Liver (tissue), 9 donors: ENCODE data around the gene MRO. TPM values are rescaled to one million over a fixed set of nuclear protein-coding genes. Genes with fewer than 3 reads are reported as not detected.

Experiments
- DNase-seq: peaks from one replicate; pipeline ENCODE4 v3.0.0-alpha.2; 2017; ENCODE audit warnings: low spot score
- H3K27ac ChIP-seq, 2 donors: one replicate each; pipeline ENCODE4 v1.7.0; 2013; ENCODE audit warnings: inconsistent platforms in 2 of 2, low read length in 2 of 2, control low read depth in 1 of 2, low read depth in 1 of 2, mild to moderate bottlenecking in 1 of 2
- H3K27me3 ChIP-seq, 4 donors: one replicate each; pipeline versions ENCODE4 v1.6.1 to v1.7.0; 2013; ENCODE audit warnings: low read length in 3 of 4, inconsistent platforms in 1 of 4, mild to moderate bottlenecking in 1 of 4, moderate library complexity in 1 of 4; ENCODE audit not compliant: control insufficient read depth in 4 of 4, insufficient read depth in 4 of 4
- H3K36me3 ChIP-seq, 4 donors: one replicate each; pipeline versions ENCODE4 v1.6.1 to v1.7.0; 2013; ENCODE audit warnings: low read length in 3 of 4, mild to moderate bottlenecking in 3 of 4, low read depth in 1 of 4, moderate library complexity in 1 of 4; ENCODE audit not compliant: control insufficient read depth in 4 of 4, insufficient read depth in 3 of 4
- H3K4me1 ChIP-seq, 4 donors: one replicate each; pipeline versions ENCODE4 v1.6.1 to v1.7.0; 2013; ENCODE audit warnings: low read length in 3 of 4, mild to moderate bottlenecking in 3 of 4, moderate library complexity in 1 of 4; ENCODE audit not compliant: control insufficient read depth in 4 of 4, insufficient read depth in 4 of 4
- H3K4me3 ChIP-seq, 3 donors: one replicate each; pipeline versions ENCODE4 v1.6.1 to v1.7.0; 2013; ENCODE audit warnings: low read length in 3 of 3, control low read depth in 1 of 3, low read depth in 1 of 3, mild to moderate bottlenecking in 1 of 3
- H3K9ac ChIP-seq, 2 donors: one replicate each; pipeline ENCODE4 v1.7.0; 2013; ENCODE audit warnings: low read length in 2 of 2, mild to moderate bottlenecking in 2 of 2, moderate library complexity in 2 of 2, control low read depth in 1 of 2, low read depth in 1 of 2
- H3K9me3 ChIP-seq, 4 donors: one replicate each; pipeline versions ENCODE4 v1.6.1 to v1.7.0; 2013; ENCODE audit warnings: low read length in 3 of 4; ENCODE audit not compliant: control insufficient read depth in 4 of 4
- EGR1 ChIP-seq, 2 donors: IDR thresholded peaks; 2 replicates each; pipeline ENCODE4 v1.6.1; 2016 to 2018; ENCODE audit warnings: antibody characterized with exemption in 2 of 2, low read depth in 2 of 2
- FOXA1 ChIP-seq: IDR thresholded peaks from 2 replicates; pipeline ENCODE4 v1.6.1; 2016; ENCODE audit warnings: antibody characterized with exemption
- FOXA2 ChIP-seq: IDR thresholded peaks from 2 replicates; pipeline ENCODE4 v1.6.1; 2016; ENCODE audit warnings: antibody characterized with exemption
- GABPA ChIP-seq, 2 donors: IDR thresholded peaks in 1 of 2; conservative IDR thresholded peaks in 1 of 2; 2 replicates each; pipeline ENCODE4 v1.6.1; 2016; ENCODE audit warnings: antibody characterized with exemption in 2 of 2, mild to moderate bottlenecking in 1 of 2, moderate library complexity in 1 of 2
- HNF4G ChIP-seq: IDR thresholded peaks from 2 replicates; pipeline ENCODE4 v1.6.1; 2016; ENCODE audit warnings: antibody characterized with exemption
- JUND ChIP-seq, 2 donors: IDR thresholded peaks; 2 replicates each; pipeline ENCODE4 v1.6.1; 2016; ENCODE audit warnings: antibody characterized with exemption in 2 of 2
- NR2F2 ChIP-seq: IDR thresholded peaks from 2 replicates; pipeline ENCODE4 v1.6.1; 2016; ENCODE audit warnings: antibody characterized with exemption
- RAD21 ChIP-seq, 2 donors: IDR thresholded peaks; 2 replicates each; pipeline ENCODE4 v1.6.1; 2016; ENCODE audit warnings: antibody characterized with exemption in 2 of 2, mild to moderate bottlenecking in 2 of 2
- RXRA ChIP-seq, 2 donors: IDR thresholded peaks; 2 replicates each; pipeline ENCODE4 v1.6.1; 2017 to 2018; ENCODE audit warnings: antibody characterized with exemption in 2 of 2, mild to moderate bottlenecking in 1 of 2
- SP1 ChIP-seq: IDR thresholded peaks from 2 replicates; pipeline ENCODE4 v1.6.1; 2018; ENCODE audit warnings: antibody characterized with exemption, mild to moderate bottlenecking
- TAF1 ChIP-seq: conservative IDR thresholded peaks from 2 replicates; pipeline ENCODE4 v1.6.1; 2016; ENCODE audit warnings: antibody characterized with exemption, mild to moderate bottlenecking
- YY1 ChIP-seq: IDR thresholded peaks from 2 replicates; pipeline ENCODE4 v1.6.1; 2016; ENCODE audit warnings: antibody characterized with exemption, mild to moderate bottlenecking
- WGBS: extraction: QIAGEN DNeasy Blood & Tissue Kit; methylation state at CpG from one replicate; pipeline ENCODE4 v1.1.7; 2013; 5-methylcytosine and 5-hydroxymethylcytosine counted together
- polyA plus RNA-seq, 2 donors: library from polyadenylated mRNA; stranded (reverse) in 1 of 2; unstranded in 1 of 2; fragments of 200-250 nt in 1 of 2; fragments of >200 nt in 1 of 2; fragmentation: Nextera tagmentation in 1 of 2; extraction: Ambion mirVana in 1 of 2; gene quantifications; one replicate each; pipeline versions ENCODE4 v1.2.1 to v1.2.3, GENCODE V29; 2013 to 2015
- total RNA-seq, 2 donors: library from RNA; depleted of rRNA; stranded (reverse); fragments of >200 nt; gene quantifications; one replicate each; pipeline ENCODE4 v1.2.3, GENCODE V29; 2014
- TF ChIP-seq, protein P1 (sequence below): fragments of 150-350 bp; IDR thresholded peaks from 2 replicates; pipeline ENCODE4 v1.5.1; 2017; ENCODE audit warnings: improper control_type of control experiment, low read depth, low read length; ENCODE audit not compliant: missing input control
- TF ChIP-seq, protein P2 (sequence below): IDR thresholded peaks from 2 replicates; pipeline ENCODE4 v1.6.1; 2016; ENCODE audit warnings: antibody characterized with exemption, mild to moderate bottlenecking
- TF ChIP-seq, protein P3 (sequence below): IDR thresholded peaks from 2 replicates; pipeline ENCODE4 v1.6.1; 2016; ENCODE audit warnings: antibody characterized with exemption
- TF ChIP-seq, protein P4 (sequence below): IDR thresholded peaks from 2 replicates; pipeline ENCODE4 v1.6.1; 2016; ENCODE audit warnings: antibody characterized with exemption
- TF ChIP-seq, protein P5 (sequence below): IDR thresholded peaks from 2 replicates; pipeline ENCODE4 v1.6.1; 2016; ENCODE audit warnings: antibody characterized with exemption
- donor health status: healthy.
- donor health status: healthy.
- donor health status: healthy.
- donor health status: healthy.
- donor health status: healthy.

Gene MRO
- total and polyA plus RNA-seq, 4 donors = 1.6 to 2.8 (median 2.7) TPM

DNA sequence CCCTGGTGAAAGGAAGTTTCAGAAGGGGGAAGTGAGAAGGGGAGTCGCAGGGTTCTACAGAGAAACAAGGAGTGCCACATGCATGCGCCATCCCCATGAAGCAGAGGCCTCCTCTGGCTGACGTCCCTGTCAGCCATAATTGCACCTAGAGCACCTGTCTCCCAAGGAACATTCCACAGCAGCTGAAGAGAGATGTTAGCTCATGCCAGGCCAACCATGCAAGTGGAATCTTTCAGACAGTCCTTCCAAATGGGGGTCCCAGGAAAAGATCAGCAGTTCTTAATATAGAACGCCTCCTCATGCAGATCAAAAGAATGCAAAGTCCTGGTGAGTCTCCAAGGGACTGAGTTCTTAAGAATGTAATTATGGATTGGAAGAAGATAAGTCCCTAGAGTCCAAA is 29.6 kb downstream of the MRO start:
- Histone ChIP-seq H3K4me1 (peaks cover 3 to 10% (median 8%) of the 10 kb centered on the region in 4 donors), H3K4me3 (no peak overlapping the region), H3K9ac (no peak overlapping the region), H3K27ac (no peak overlapping the region), H3K27me3 (no peaks in the 10 kb centered on the region), H3K9me3 (no peaks in the 10 kb centered on the region), H3K36me3 (no peaks in the 10 kb centered on the region)
- no peak for DNase-seq
- 91% methylated on average over 4 of the region's 4 CpGs for whole genome bisulfite sequencing
- TF ChIP-seq RAD21 (IDR thresholded peaks at IDR 0.05) (no peak), JUND (IDR thresholded peaks at IDR 0.05) (no peak), HNF4G (no peak), NR2F2 (no peak), YY1 (no peak), RXRA (IDR thresholded peaks at IDR 0.05) (no peak), FOXA1 (no peak), EGR1 (IDR thresholded peaks at IDR 0.05; ENCODE audit: low read depth in 2 of 2) (no peak)
- TF ChIP-seq, protein P1, sequence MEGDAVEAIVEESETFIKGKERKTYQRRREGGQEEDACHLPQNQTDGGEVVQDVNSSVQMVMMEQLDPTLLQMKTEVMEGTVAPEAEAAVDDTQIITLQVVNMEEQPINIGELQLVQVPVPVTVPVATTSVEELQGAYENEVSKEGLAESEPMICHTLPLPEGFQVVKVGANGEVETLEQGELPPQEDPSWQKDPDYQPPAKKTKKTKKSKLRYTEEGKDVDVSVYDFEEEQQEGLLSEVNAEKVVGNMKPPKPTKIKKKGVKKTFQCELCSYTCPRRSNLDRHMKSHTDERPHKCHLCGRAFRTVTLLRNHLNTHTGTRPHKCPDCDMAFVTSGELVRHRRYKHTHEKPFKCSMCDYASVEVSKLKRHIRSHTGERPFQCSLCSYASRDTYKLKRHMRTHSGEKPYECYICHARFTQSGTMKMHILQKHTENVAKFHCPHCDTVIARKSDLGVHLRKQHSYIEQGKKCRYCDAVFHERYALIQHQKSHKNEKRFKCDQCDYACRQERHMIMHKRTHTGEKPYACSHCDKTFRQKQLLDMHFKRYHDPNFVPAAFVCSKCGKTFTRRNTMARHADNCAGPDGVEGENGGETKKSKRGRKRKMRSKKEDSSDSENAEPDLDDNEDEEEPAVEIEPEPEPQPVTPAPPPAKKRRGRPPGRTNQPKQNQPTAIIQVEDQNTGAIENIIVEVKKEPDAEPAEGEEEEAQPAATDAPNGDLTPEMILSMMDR = no peak
- TF ChIP-seq, protein P2, sequence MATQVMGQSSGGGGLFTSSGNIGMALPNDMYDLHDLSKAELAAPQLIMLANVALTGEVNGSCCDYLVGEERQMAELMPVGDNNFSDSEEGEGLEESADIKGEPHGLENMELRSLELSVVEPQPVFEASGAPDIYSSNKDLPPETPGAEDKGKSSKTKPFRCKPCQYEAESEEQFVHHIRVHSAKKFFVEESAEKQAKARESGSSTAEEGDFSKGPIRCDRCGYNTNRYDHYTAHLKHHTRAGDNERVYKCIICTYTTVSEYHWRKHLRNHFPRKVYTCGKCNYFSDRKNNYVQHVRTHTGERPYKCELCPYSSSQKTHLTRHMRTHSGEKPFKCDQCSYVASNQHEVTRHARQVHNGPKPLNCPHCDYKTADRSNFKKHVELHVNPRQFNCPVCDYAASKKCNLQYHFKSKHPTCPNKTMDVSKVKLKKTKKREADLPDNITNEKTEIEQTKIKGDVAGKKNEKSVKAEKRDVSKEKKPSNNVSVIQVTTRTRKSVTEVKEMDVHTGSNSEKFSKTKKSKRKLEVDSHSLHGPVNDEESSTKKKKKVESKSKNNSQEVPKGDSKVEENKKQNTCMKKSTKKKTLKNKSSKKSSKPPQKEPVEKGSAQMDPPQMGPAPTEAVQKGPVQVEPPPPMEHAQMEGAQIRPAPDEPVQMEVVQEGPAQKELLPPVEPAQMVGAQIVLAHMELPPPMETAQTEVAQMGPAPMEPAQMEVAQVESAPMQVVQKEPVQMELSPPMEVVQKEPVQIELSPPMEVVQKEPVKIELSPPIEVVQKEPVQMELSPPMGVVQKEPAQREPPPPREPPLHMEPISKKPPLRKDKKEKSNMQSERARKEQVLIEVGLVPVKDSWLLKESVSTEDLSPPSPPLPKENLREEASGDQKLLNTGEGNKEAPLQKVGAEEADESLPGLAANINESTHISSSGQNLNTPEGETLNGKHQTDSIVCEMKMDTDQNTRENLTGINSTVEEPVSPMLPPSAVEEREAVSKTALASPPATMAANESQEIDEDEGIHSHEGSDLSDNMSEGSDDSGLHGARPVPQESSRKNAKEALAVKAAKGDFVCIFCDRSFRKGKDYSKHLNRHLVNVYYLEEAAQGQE = no peak
- TF ChIP-seq, protein P3, sequence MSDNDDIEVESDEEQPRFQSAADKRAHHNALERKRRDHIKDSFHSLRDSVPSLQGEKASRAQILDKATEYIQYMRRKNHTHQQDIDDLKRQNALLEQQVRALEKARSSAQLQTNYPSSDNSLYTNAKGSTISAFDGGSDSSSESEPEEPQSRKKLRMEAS = no peak

DNA sequence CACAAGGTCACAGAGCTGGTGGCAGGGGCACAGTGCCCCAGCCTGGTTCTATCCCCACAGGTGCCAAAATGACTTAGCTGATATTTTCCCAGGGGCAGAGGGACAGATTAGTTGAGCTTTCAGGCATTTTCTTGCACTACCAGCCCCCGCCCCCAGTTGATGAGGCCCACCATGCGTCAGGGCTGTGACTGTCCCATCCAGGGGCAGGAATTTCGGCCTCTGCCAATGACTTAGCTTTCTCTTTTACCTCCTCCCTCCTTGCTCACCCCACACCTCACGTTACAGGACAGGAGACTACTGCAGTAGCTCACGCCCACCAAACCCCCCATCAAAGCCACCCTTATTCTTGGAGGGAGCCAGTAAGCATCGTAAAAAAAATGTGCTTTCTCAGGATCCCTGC is 31.5 kb downstream of the MRO start:
- no peak overlapping the region for H3K9ac ChIP-seq
- no peak for DNase-seq
- H3K4me1 ChIP-seq = peaks cover 3 to 10% (median 8%) of the 10 kb centered on the region in 4 donors
- no peaks in the 10 kb centered on the region for H3K9me3 ChIP-seq
- no peak overlapping the region for H3K4me3 ChIP-seq
- H3K27ac ChIP-seq = no peak overlapping the region
- WGBS = 86% methylated on average over 6 of the region's 6 CpGs
- H3K36me3 ChIP-seq = no peaks in the 10 kb centered on the region
- no peaks in the 10 kb centered on the region for H3K27me3 ChIP-seq
- TF ChIP-seq HNF4G (no peak), JUND (IDR thresholded peaks at IDR 0.05) (no peak), RXRA (IDR thresholded peaks at IDR 0.05) (no peak)

DNA sequence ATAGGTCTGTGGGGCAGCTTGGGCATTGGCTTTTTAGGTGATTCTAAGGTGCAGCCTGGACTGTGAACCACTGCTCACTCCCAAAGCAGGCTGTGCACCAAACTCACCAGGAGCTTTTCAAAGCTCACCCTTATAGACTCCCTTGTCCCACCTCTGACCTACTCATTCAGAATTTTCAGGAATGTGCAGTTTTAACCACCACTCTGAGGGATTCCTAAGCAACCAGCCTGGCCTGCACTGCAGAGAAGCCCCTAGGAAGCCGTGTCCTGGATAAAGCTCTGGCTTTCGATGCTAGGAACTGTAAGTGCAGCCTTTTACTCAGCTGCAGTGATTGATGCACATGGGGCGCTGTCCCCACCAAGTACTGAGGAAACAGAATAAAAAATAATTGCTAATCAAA is 33.0 kb downstream of the MRO start:
- no peak overlapping the region for H3K9ac ChIP-seq
- H3K36me3 ChIP-seq = no peaks in the 10 kb centered on the region
- H3K27ac ChIP-seq = no peak overlapping the region
- no peak for DNase-seq
- WGBS = 94% methylated on average over 3 of the region's 3 CpGs
- no peaks in the 10 kb centered on the region for H3K27me3 ChIP-seq
- H3K4me3 ChIP-seq = no peak overlapping the region
- no peaks in the 10 kb centered on the region for H3K9me3 ChIP-seq
- peaks cover 3 to 8% (median 7%) of the 10 kb centered on the region in 4 donors for H3K4me1 ChIP-seq
- TF ChIP-seq RXRA (IDR thresholded peaks at IDR 0.05) (no peak), FOXA2 (no peak), RAD21 (IDR thresholded peaks at IDR 0.05) (no peak), TAF1 (no peak), EGR1 (IDR thresholded peaks at IDR 0.05; ENCODE audit: low read depth in 2 of 2) (no peak), FOXA1 (no peak), SP1 (no peak), JUND (IDR thresholded peaks at IDR 0.05) (no peak), NR2F2 (no peak), HNF4G (no peak), GABPA (IDR thresholded peaks at IDR 0.05 in 1 of 2, conservative IDR thresholded peaks at IDR 0.05 in 1 of 2) (no peak), YY1 (no peak)
- TF ChIP-seq, protein P3 = no peak
- TF ChIP-seq, protein P4, sequence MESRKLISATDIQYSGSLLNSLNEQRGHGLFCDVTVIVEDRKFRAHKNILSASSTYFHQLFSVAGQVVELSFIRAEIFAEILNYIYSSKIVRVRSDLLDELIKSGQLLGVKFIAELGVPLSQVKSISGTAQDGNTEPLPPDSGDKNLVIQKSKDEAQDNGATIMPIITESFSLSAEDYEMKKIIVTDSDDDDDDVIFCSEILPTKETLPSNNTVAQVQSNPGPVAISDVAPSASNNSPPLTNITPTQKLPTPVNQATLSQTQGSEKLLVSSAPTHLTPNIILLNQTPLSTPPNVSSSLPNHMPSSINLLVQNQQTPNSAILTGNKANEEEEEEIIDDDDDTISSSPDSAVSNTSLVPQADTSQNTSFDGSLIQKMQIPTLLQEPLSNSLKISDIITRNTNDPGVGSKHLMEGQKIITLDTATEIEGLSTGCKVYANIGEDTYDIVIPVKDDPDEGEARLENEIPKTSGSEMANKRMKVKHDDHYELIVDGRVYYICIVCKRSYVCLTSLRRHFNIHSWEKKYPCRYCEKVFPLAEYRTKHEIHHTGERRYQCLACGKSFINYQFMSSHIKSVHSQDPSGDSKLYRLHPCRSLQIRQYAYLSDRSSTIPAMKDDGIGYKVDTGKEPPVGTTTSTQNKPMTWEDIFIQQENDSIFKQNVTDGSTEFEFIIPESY = no peak
- TF ChIP-seq, protein P1 = no peak
- TF ChIP-seq, protein P5, sequence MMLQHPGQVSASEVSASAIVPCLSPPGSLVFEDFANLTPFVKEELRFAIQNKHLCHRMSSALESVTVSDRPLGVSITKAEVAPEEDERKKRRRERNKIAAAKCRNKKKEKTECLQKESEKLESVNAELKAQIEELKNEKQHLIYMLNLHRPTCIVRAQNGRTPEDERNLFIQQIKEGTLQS = no peak
